H1 (cell line): ENCODE measurements around the gene TMEM266. TPM values are rescaled to one million over a fixed set of nuclear protein-coding genes. Genes with fewer than 3 reads are reported as not detected.

ENCODE experiments used
- CBX5 ChIP-seq: fragments of 300-800, 300-1000 bp; sonication (generic); IDR thresholded peaks from 2 replicates; pipeline ENCODE4 v1.7.1; 2016; ENCODE audit warnings: antibody characterized with exemption, low read length, low read depth
- CBX8 ChIP-seq: fragments of 300-800, 300-1000 bp; sonication (generic); IDR thresholded peaks from 2 replicates; pipeline ENCODE4 v1.7.1; 2016; ENCODE audit warnings: low read depth, low read length, borderline replicate concordance
- CREB1 ChIP-seq: IDR thresholded peaks from 2 replicates; pipeline ENCODE4 v1.6.1; 2012; ENCODE audit warnings: inconsistent platforms
- CTBP2 ChIP-seq: IDR thresholded peaks from 2 replicates; pipeline ENCODE4 v1.7.0; 2011; ENCODE audit warnings: borderline replicate concordance, mild to moderate bottlenecking, moderate library complexity, mixed read lengths, low read length; ENCODE audit not compliant: insufficient read depth, insufficient read length
- E2F6 ChIP-seq: IDR thresholded peaks from 2 replicates; pipeline ENCODE4 v1.6.1; 2012; ENCODE audit warnings: inconsistent platforms
- RAD21 ChIP-seq, 2 experiments: IDR thresholded peaks in 1 of 2; conservative IDR thresholded peaks in 1 of 2; 2 replicates each; pipeline ENCODE4 v1.6.1; 2011; ENCODE audit warnings: low read depth in 2 of 2, low read length in 2 of 2, improper control_type of control experiment in 1 of 2, inconsistent platforms in 1 of 2, mild to moderate bottlenecking in 1 of 2, moderate library complexity in 1 of 2
- SIN3A ChIP-seq, 2 experiments: IDR thresholded peaks in 1 of 2; conservative IDR thresholded peaks in 1 of 2; 2 replicates each; pipeline ENCODE4 v1.6.1; 2011 to 2012; ENCODE audit warnings: low read length in 2 of 2, improper control_type of control experiment in 1 of 2, low read depth in 1 of 2, mild to moderate bottlenecking in 1 of 2
- SUZ12 ChIP-seq: fragments of 200-600 bp; sonication (generic); IDR thresholded peaks from 2 replicates; pipeline ENCODE4 v1.6.1; 2012; ENCODE audit warnings: mild to moderate bottlenecking, inconsistent platforms, low read length, moderate library complexity, mixed read lengths
- polyA plus RNA-seq, 7 experiments: library from polyadenylated mRNA; depleted of rRNA in 3 of 7; stranded (reverse) in 5 of 7; unstranded in 2 of 7; fragments of >200 nt in 5 of 7; fragments of 200-250 nt in 2 of 7; gene quantifications; 1 replicate in 5 of 7; 2 replicates in 1 of 7; 4 replicates in 1 of 7; pipeline versions ENCODE4 v1.2.1 to v1.2.3, GENCODE V29; 2011 to 2013; ENCODE audit warnings: missing spikeins in 2 of 7, mixed read lengths in 2 of 7
- total RNA-seq: library from RNA; stranded (reverse); fragmentation: NEBNext Ultra II Directional; extraction: Animal tissue kit (Norgen Biotek cat#: 25700); gene quantifications from 2 replicates; pipeline ENCODE4 v1.2.1, GENCODE V29; 2021
- TF ChIP-seq, protein P1 (sequence below), 3 experiments: IDR thresholded peaks; 1 replicate in 2 of 3; 2 replicates in 1 of 3; pipeline versions ENCODE4 v1.5.1 to v1.6.1; 2011; ENCODE audit warnings: low read length in 3 of 3, mild to moderate bottlenecking in 3 of 3, inconsistent platforms in 2 of 3, low read depth in 1 of 3, moderate library complexity in 1 of 3; ENCODE audit not compliant: insufficient read depth in 1 of 3; ENCODE audit errors: control extremely low read depth in 1 of 3

TMEM266 gene
- total and polyA plus RNA-seq, 2 of the 8 experiments (the other 6 are each of a cell fraction or from before 2014, with no cell fraction given), result 2.6 TPM

DNA sequence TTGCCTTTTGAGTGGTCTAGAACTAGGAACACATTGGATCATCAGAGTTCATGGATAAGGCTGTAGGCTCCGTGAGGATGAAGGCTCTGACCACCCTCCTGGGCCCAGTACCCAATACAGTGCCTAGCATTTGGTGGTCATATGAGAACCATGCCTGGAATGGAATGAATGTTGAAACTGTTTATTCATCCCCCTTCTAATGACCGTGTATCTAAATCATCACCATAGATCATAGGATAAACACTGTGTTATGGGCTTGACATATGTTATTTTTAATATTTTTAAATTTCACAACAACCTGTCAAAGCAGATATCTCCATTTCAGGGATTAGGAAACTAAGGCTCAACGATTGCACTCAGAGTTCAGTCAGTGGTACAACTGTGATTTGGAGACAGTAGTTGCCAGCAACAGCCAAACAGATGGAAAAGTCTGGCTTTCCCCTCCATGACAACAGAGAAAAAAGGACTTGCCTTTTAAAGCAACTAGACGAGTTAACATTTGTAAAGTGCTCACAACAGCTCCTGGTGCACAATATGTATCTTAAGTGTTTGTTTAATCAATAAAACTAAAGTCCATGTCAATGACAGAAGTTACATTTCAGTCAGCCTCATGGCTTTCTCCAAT, 89.6 kb downstream of the TMEM266 start (continued):
- TF ChIP-seq RAD21 (IDR thresholded peaks at IDR 0.05 in 1 of 2, conservative IDR thresholded peaks at IDR 0.05 in 1 of 2; ENCODE audit: low read depth in 2 of 2, low read length in 2 of 2) (no peak), CBX8 (no peak), SUZ12 (no peak), CREB1 (no peak), SIN3A (conservative IDR thresholded peaks at IDR 0.05 in 1 of 2, IDR thresholded peaks at IDR 0.05 in 1 of 2; ENCODE audit: low read depth in 1 of 2, low read length in 2 of 2) (no peak), E2F6 (no peak), CBX5 (no peak), CTBP2 (no peak)
- TF ChIP-seq, protein P1, sequence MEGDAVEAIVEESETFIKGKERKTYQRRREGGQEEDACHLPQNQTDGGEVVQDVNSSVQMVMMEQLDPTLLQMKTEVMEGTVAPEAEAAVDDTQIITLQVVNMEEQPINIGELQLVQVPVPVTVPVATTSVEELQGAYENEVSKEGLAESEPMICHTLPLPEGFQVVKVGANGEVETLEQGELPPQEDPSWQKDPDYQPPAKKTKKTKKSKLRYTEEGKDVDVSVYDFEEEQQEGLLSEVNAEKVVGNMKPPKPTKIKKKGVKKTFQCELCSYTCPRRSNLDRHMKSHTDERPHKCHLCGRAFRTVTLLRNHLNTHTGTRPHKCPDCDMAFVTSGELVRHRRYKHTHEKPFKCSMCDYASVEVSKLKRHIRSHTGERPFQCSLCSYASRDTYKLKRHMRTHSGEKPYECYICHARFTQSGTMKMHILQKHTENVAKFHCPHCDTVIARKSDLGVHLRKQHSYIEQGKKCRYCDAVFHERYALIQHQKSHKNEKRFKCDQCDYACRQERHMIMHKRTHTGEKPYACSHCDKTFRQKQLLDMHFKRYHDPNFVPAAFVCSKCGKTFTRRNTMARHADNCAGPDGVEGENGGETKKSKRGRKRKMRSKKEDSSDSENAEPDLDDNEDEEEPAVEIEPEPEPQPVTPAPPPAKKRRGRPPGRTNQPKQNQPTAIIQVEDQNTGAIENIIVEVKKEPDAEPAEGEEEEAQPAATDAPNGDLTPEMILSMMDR (IDR thresholded peaks at IDR 0.05; ENCODE audit: control extremely low read depth in 1 of 3, insufficient read depth in 1 of 3, low read depth in 1 of 3, low read length in 3 of 3), result no peak
- TF ChIP-seq, all 59 proteins: peak for 0
